GM19043 (cell line): ENCODE data around the gene MOGAT1.
"Not testable (repeated sequence)": the region's sequence is repeated elsewhere in the genome, so short reads cannot be mapped to it uniquely, and the experiment has no call there.

Experiments used
- ATAC-seq: cut with Tn5 transposase; IDR thresholded peaks from one replicate; pipeline ENCODE4 v1.9.1; 2021; ENCODE audit warnings: low read depth; ENCODE audit not compliant: unreplicated experiment

MOGAT1 gene

DNA sequence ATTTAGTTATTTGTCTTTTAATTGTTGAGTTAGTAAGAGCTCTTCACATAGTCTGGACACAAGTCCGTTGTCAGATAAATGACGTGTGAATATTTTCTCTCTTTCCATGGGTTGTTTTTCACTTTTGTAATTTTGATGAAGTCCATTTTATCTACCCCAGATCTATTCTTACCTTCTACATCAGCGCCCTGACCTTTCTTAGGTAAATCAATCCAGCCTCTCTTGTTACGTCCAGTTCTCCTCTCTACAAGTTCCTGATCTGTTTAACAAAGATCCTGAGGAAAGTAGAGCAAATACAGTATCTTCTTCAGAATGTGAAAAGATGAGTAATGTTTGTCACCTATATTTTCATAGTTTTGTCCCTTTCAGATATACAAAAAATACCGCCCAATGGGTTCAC, 66.9 kb downstream of the MOGAT1 start:
- ATAC-seq, result no peak

DNA sequence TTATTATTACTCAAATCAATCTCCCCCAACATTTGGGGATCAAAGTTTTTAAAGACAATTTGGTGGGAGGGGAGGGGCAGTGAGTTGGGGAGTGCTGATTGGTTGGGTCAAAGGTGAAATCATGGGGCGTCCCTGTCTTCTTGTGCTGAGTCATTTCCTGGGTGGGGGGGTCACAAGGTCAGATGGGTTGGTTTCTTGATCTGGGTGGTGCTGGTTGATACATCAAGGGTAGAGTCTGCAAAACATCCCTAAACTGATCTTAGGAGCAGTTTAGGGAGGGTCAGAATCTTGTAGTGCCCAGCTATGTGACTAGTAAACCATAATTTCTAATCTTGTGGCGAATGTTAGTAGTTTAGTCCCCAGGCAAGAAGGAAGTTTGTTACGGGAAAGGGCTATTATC, 67.4 kb downstream of the MOGAT1 start:
- ATAC-seq, result no peak

DNA sequence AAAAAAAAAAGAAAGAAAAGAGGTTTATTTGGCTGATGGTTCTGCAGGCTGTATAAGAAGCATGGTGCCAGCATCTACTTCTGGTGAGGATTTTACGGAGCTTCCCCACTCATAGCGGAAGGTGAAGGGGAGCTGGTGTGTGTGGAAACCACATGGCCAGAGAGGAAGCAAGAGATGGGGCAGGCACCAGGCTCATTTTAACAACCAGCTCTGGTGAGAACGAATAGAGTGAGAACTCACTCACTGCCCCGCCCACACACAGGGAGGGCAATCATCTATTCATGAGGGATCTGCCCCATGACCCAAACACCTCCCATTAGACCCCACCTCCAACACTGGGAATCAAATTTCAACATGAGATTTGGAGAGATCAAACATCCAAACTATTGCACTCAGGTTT, 68.5 kb downstream of the MOGAT1 start:
- ATAC-seq, result no peak

DNA sequence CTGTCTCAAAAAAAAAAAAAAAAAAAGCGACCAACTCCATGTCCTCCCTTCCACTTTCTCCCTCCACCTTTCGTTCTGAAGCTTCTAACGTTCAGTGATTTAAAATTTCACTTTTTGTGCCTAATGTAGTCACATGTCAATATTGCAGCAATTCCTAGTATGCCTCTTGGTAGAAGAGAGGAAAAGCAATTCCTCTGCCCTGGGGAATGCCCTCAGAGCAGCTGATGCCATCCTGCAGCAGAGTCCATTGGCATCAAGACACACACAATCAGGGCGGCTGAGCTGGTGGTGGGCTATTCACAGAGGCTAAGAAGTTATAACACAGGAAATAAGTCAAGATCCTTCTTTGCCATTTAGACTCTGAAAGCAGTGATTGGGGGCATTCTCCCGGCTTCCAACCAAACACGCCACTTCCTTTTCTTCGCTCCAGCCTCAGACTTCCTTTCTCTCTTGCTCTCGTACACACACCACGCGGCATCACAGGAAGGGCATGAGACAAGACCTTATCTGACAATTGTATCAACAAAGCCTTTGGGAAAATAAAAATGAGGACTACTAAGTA, 71.9 kb downstream of the MOGAT1 start:
- no peak for ATAC-seq

DNA sequence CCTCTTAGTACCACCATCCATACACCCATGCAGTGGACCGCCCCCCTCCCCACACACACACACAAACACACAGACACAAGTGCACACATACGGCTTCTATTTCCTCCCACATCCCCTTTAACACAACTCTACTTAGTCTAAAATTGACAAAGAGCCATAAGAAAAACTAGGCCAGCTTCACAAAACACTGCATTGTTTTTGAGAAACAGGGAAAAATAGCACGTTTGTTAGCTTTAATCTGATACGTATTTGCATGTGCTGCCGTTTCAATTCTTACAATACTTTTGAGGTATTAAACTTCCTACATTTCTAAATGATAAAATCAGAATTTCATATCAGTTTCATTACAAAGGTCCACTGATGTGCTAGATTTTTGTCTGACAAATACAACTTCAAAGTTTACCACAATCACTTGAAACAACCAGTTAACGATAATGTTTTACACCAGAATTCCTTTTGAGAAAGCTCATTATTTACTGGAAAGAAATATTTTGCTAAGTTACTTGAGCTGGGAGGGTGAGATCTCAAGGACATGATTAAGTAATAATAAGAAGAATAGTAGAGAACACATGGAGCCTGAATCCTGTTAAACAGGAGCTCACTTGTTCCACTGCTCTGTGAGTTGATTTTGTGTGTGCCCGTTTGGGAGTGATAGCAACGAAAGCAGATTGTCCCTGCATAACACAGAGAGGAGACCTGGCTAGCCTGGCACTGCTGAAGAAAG, 74.5 kb downstream of the MOGAT1 start:
- no peak for ATAC-seq

DNA sequence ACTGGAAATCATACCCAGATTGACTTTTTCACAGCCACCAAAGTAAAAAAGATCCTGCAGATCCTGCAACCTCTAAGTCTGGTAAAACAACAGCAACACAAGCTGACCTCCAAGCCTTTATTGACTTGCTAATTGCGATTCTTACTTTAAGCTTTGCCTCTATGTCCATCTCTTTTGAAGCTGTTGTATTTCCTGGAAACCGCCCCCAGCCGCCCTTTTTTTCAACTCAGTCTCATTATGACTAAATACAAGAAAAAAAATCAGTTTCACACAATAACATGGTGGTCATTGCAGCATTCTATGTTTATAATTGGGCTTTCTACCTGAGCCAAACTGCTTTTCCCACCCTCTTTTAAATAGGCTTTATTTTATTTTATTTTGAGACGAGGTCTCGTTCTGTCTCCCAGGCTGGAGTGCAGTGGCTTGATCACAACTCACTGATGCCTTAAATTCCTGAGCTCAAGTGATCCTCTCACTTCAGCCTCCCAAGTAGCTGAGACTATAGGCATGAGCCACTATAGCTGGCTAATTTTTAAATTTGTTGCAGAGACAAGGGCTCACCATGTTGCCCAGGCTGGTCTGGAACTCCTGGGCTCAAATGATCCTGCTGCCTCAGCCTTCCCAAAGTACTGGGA, 76.2 kb downstream of the MOGAT1 start:
- peak; percentile 60 for ATAC-seq

DNA sequence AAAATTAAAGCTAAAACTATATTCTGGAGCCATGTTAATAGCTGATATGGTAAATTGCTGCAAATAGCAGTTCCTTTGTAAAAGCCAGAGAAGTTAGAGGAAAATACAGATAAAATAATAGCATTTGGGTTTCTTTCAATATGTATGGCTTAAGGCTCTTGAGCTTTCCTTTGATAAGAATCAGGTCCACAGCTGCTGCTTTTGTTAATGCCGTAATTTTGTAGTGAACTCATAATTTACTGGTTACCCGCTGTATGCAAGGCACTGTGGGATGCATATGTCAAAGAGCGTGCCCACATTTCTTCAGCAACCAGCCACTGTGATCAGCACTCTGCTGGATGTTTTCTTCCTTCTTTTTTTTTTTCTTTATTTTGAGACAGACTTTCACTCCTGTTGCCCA, 79.1 kb downstream of the MOGAT1 start:
- no peak for ATAC-seq

DNA sequence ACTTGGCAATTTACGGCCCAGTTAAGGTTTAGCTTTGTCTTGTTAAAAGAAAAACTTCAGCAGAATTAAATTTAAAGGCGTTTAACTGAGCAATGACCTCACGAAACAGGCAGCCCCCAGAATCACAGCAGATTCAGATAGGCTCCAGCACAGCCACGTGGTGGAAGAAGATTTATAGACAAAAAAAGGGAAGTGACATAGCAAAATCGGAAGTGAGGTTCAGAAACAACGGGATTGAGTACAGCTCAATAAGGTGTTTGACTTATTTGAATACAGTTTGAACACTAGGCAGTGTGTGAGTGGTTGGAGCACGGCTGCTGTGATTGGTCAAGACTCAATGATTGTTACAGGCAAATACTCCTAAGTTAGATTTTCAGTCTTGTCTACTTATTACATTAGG, 79.8 kb downstream of the MOGAT1 start:
- ATAC-seq, result no peak

DNA sequence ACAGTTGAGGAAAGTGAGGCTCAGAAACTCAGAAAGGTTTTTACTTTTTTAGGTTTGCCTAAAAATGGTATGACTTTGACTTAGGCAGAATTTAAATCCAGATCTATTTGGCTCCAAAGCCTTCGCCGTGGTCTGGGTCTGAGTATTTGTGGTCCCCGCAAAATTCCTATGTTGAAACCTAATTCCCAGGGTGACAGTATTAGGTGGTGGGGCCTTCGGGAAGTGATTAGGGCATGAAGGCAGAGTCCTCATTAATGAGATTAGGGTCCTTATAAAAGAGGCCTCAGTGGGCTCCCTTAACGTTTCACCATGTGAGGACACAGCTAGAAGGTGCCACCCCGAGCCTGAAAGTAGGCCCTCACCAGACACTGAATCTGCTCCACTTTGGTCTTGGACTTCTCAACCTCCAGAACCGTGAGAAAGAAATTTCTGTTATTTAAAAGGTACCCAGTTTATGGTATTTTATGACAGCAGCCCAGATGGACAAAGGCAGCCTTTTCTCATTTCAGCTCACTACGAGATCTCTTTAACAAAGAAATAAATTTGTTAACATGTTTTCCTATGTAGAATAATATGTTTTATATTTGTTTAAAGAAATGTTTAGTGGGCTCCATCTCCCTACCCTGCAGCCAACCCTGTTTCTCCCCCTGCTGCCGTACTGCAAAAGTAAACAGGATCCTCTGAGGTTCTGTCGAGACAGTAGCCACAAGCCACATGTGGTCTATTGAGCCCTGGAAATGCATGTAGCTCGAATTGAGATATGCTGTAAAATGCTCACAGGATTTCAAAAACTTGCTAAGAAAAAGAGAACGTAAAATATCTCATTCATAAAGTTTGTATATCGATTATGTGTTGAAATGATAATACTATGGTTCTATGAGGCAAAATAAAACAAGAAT, 80.6 kb downstream of the MOGAT1 start:
- no peak for ATAC-seq

DNA sequence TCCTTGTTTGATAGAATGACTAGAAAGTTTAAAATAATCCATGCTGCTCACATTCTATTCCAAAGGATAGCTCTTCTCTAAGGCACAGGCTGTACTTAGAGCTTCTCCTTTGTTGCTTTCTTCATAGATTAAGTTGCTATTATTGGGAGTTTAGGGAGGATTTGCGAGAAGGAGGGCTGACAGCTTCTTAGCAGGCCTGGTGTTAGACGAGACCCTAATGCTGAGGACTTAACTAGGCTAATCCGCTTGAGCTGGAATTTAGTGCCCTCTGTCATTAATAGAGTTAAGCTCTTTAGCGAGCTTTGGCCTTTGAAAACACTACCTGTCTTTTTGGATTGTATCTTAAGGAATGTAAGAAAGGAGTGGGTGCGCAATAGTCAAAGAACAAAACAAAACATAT, 81.3 kb downstream of the MOGAT1 start:
- ATAC-seq, result no peak

DNA sequence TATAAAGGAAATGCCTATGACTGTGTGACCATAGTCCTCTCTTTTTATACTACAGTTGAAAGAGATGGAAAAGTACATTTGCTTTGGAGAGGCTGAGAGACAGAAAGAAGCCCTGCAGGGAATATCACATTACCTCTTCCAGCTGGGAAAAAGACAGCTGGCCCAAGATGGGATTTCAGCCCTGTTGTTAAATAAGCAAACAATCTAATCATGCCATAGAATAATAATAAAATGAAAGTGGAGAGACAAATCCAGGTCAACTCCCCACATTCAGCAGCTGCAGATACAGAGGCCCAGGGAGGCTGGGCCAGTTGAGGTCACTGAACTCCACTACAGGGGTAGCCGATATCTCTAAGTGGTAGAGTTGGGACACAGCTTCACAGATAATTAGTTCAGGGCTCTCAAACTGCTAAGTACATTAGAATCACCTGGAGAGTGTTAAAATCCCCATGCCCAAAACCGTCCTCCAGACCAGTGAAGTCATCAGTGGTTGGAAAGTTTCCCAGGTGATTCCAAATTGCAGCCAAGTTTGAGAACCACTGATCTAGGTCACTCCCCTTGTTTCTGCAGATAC, 81.9 kb downstream of the MOGAT1 start:
- no peak for ATAC-seq

DNA sequence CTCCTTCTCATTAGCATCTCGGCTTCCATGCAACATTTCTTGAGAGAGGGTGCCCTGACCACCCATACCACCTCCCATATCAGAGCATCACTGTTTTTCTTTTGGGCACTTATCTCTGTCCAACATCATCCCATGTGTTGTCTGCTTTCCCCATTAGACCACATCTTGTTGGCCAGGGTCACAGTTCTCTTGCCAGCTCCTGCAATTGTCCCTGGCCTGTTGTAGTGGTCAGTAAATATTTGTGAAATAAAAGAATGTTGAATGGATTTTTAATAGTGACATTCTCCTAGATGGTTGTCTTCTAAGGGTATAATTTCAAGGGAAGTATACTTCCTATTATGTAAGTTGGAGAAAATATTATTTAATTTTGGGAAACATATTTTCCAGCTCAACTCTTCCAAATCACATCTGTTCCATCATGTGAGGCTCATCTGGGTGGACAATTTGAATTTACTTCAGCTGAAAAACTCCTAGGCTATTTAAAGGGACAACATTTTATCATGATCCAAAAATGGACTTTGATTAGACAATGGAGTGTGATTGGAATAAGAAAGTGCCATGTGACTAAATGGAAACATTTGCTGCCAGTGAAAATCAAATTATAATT, 83.0 kb downstream of the MOGAT1 start:
- no peak for ATAC-seq

DNA sequence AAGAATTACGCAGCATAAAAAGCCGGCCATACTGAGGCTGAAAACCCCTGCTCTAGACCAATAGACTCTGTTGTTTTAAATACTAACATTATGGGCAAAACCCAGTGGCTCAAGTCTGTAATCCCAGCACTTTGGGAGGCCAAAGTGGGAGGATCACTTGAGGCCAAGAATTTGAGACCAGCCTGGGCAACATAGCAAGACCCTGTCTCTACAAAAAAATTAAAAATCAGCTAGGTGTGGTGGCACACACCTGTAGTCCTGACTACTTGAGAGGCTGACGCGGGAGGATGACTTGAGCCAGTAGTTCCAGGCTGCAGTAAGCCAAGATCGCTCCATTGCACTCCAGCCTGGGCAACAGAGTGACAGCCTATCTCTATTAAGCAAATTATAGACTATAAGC, 84.1 kb downstream of the MOGAT1 start:
- not testable (repeated sequence) for ATAC-seq

DNA sequence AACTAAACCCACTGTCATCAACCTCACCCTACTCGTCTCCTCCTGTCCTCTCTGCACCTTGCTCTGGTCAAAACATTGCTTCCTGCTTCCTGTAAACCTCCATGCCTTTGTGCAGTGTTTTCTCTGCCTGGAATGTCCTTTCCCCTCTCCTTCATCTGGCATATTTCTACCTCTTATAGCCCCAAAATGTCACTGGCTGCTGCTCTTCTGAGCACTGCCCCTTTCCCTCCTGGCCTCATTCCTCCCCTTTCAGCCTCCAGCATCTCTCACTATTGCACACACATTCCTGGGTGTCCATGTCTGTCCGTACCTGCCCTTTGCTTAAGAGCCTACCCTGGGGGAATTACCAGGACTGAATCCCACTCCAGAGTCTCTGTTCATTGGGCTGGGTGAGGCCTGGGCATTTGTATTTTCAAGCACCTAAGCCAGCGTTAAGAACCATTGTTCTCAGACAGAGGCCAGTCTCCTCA, 84.9 kb downstream of the MOGAT1 start:
- no peak for ATAC-seq

DNA sequence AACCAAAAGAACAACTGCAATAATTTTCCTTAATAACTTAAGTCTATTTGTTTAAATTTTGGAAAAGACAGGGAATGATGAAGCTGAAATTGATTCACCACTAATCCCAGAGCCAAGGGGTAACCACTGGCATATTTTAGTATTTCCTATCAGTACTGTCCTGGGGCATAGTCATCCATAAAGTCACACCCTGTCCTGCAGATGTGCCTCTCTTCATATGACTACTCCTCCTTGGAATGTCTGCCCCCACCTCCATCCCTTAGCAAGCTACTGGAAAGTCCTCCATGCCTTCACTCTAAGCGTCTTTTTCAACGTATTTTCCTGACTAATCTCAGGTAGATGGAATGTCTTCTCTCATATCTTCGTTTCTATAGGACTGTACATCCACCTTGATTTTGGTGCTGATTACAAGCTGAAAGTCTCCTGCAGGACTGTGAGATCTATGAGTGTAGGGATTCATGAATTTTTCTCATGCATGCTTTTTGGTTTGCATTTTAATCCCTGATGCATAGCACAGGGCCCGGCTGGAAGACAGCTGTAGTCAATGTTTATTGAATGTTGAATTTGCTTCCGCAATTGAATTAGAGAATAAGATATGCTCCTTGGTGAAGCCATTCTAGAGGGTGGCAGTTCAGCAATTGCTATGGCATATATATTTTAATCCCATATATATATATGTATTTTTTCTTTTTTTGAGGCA, 85.6 kb downstream of the MOGAT1 start:
- no peak for ATAC-seq
